GM10847 (cell line): Measurements from ENCODE around the gene PTGS1.

Source experiments
- POLR2A ChIP-seq: IDR thresholded peaks from 2 replicates; pipeline ENCODE4 v1.6.1; 2011; ENCODE audit not compliant: insufficient read length; ENCODE audit errors: extremely low read depth

The PTGS1 gene

GRCh38 chr9:122340161-122340560, 30.7 kb upstream of the PTGS1 start:
- TF ChIP-seq POLR2A = no peak

GRCh38 chr9:122342323-122343050, 28.3 kb upstream of the PTGS1 start:
- TF ChIP-seq POLR2A = no peak

- no peak for TF ChIP-seq POLR2A
Observed at GRCh38 chr9:122346478-122347347, 24.1 kb upstream of the PTGS1 start.

GRCh38 chr9:122347348-122348287, 23.2 kb upstream of the PTGS1 start:
- no peak for TF ChIP-seq POLR2A

GRCh38 chr9:122348288-122348777, 22.5 kb upstream of the PTGS1 start:
- TF ChIP-seq POLR2A = no peak

GRCh38 chr9:122348791-122349190, 22.0 kb upstream of the PTGS1 start:
- no peak for TF ChIP-seq POLR2A

GRCh38 chr9:122349201-122349600, 21.6 kb upstream of the PTGS1 start:
- no peak for TF ChIP-seq POLR2A

GRCh38 chr9:122350577-122351355, 20.1 kb upstream of the PTGS1 start:
- no peak for TF ChIP-seq POLR2A

GRCh38 chr9:122354536-122355199, 16.2 kb upstream of the PTGS1 start:
- no peak for TF ChIP-seq POLR2A

GRCh38 chr9:122355336-122355875, 15.4 kb upstream of the PTGS1 start:
- TF ChIP-seq POLR2A = no peak

- no peak for TF ChIP-seq POLR2A
Observed at GRCh38 chr9:122356627-122357026, 14.2 kb upstream of the PTGS1 start.

- no peak for TF ChIP-seq POLR2A
Observed at GRCh38 chr9:122360891-122361290, 9.9 kb upstream of the PTGS1 start.

- TF ChIP-seq POLR2A = no peak
Observed at GRCh38 chr9:122364117-122364782, 6.6 kb upstream of the PTGS1 start.
